H9 (cell line): ENCODE results near the gene SRGAP3. TPM values are rescaled to one million over a fixed set of nuclear protein-coding genes. Genes with fewer than 3 reads are reported as not detected.

ENCODE experiments used
- DNase-seq: peaks from one replicate; pipeline ENCODE4 v3.0.0-alpha.2; 2017
- H2AFZ ChIP-seq: one replicate; pipeline ENCODE4 v1.6.1; 2013; ENCODE audit warnings: mild to moderate bottlenecking, low read length, control low read depth, moderate library complexity
- H2AK5ac ChIP-seq: 2 replicates; pipeline ENCODE4 v1.6.1; 2013; ENCODE audit warnings: low read length, control low read depth, mixed read lengths; ENCODE audit not compliant: insufficient read length
- H2BK120ac ChIP-seq: one replicate; pipeline ENCODE4 v1.6.1; 2013; ENCODE audit warnings: low read depth, mild to moderate bottlenecking, low read length, control low read depth, inconsistent platforms; ENCODE audit not compliant: poor library complexity, severe bottlenecking
- H2BK12ac ChIP-seq: 2 replicates; pipeline ENCODE4 v1.6.1; 2013; ENCODE audit warnings: low read length, control low read depth, mixed read lengths, low read depth; ENCODE audit not compliant: insufficient read length
- H2BK15ac ChIP-seq: 2 replicates; pipeline ENCODE4 v1.6.1; 2013; ENCODE audit warnings: low read depth, low read length, control low read depth
- H2BK20ac ChIP-seq: one replicate; pipeline ENCODE4 v1.6.1; 2013; ENCODE audit warnings: low read depth, mild to moderate bottlenecking, low read length, control low read depth, inconsistent platforms; ENCODE audit not compliant: poor library complexity, severe bottlenecking
- H2BK5ac ChIP-seq: 2 replicates; pipeline ENCODE4 v1.6.1; 2013; ENCODE audit warnings: low read length, control low read depth, mixed read lengths; ENCODE audit not compliant: insufficient read length
- H3K14ac ChIP-seq: 2 replicates; pipeline ENCODE4 v1.6.1; 2013; ENCODE audit warnings: low read length, control low read depth; ENCODE audit not compliant: insufficient read depth
- H3K18ac ChIP-seq: 2 replicates; pipeline ENCODE4 v1.6.1; 2013; ENCODE audit warnings: low read depth, mild to moderate bottlenecking, mixed read lengths, low read length, control low read depth; ENCODE audit not compliant: insufficient read length
- H3K23ac ChIP-seq: 2 replicates; pipeline ENCODE4 v1.6.1; 2013; ENCODE audit warnings: low read length, control low read depth, mixed read lengths, low read depth; ENCODE audit not compliant: insufficient read length
- H3K23me2 ChIP-seq: 2 replicates; pipeline ENCODE4 v1.6.1; 2013; ENCODE audit warnings: low read depth, mild to moderate bottlenecking, mixed read lengths, low read length, control low read depth; ENCODE audit not compliant: insufficient read length, poor library complexity, severe bottlenecking
- H3K27ac ChIP-seq: 2 replicates; pipeline ENCODE4 v1.5.1; 2013; ENCODE audit warnings: low read length, control low read depth, mixed read lengths, low read depth; ENCODE audit not compliant: insufficient read length
- H3K27me3 ChIP-seq: 2 replicates; pipeline ENCODE4 v1.6.1; 2013; ENCODE audit warnings: low read length, control low read depth, inconsistent platforms; ENCODE audit not compliant: insufficient read depth
- H3K4ac ChIP-seq: 2 replicates; pipeline ENCODE4 v1.6.1; 2013; ENCODE audit warnings: low read depth, mild to moderate bottlenecking, control low read depth, inconsistent platforms, low read length, moderate library complexity
- H3K4me1 ChIP-seq: 2 replicates; pipeline ENCODE4 v1.6.1; 2013; ENCODE audit warnings: low read length, control low read depth, inconsistent platforms; ENCODE audit not compliant: insufficient read depth
- H3K4me2 ChIP-seq: 2 replicates; pipeline ENCODE4 v1.6.1; 2013; ENCODE audit warnings: low read length, control low read depth, mixed read lengths; ENCODE audit not compliant: insufficient read length, insufficient read depth
- H3K56ac ChIP-seq: 2 replicates; pipeline ENCODE4 v1.6.1; 2013; ENCODE audit warnings: low read depth, mild to moderate bottlenecking, mixed read lengths, low read length, control low read depth; ENCODE audit not compliant: insufficient read length
- H3K79me1 ChIP-seq: 2 replicates; pipeline ENCODE4 v1.6.1; 2013; ENCODE audit warnings: low read depth, mild to moderate bottlenecking, moderate library complexity, low read length, control low read depth, inconsistent platforms; ENCODE audit not compliant: insufficient read depth, poor library complexity, severe bottlenecking
- H3K79me2 ChIP-seq: 2 replicates; pipeline ENCODE4 v1.6.1; 2013; ENCODE audit warnings: low read length, control low read depth, inconsistent platforms; ENCODE audit not compliant: insufficient read depth
- H3K9ac ChIP-seq: 2 replicates; pipeline ENCODE4 v1.6.1; 2013; ENCODE audit warnings: low read length, control low read depth, mixed read lengths; ENCODE audit not compliant: insufficient read length; ENCODE audit errors: extremely low read depth
- H3K9me3 ChIP-seq: one replicate; pipeline ENCODE4 v1.6.1; 2013; ENCODE audit warnings: low read depth, low read length, inconsistent platforms; ENCODE audit not compliant: control insufficient read depth
- H3T11ph ChIP-seq: one replicate; pipeline ENCODE4 v1.6.1; 2013; ENCODE audit warnings: mild to moderate bottlenecking, low read length, control low read depth, inconsistent platforms
- H4K20me1 ChIP-seq: one replicate; pipeline ENCODE4 v1.6.1; 2013; ENCODE audit not compliant: control insufficient read depth, insufficient read length, insufficient read depth
- H4K5ac ChIP-seq: 2 replicates; pipeline ENCODE4 v1.6.1; 2013; ENCODE audit warnings: low read depth, mild to moderate bottlenecking, mixed read lengths, low read length, control low read depth; ENCODE audit not compliant: insufficient read length
- H4K8ac ChIP-seq: replicated peaks from 2 replicates; pipeline ENCODE4 v1.6.1; 2013; ENCODE audit warnings: low read length, control low read depth, mixed read lengths, low read depth; ENCODE audit not compliant: insufficient read length
- H4K91ac ChIP-seq: 2 replicates; pipeline ENCODE4 v1.6.1; 2013; ENCODE audit warnings: low read depth, mild to moderate bottlenecking, moderate library complexity, mixed read lengths, low read length, control low read depth; ENCODE audit not compliant: insufficient read length
- H3K27ac Mint-ChIP-seq, 3 experiments: 2 replicates in 2 of 3; 3 replicates in 1 of 3; pipeline ENCODE4 v1.8.0; 2020 to 2021; ENCODE audit warnings: mixed read lengths in 3 of 3, mild to moderate bottlenecking in 1 of 3, moderate library complexity in 1 of 3
- H3K27me3 Mint-ChIP-seq: 2 replicates; pipeline ENCODE4 v1.8.0; 2021; ENCODE audit warnings: low read depth, mild to moderate bottlenecking, moderate library complexity, mixed read lengths
- H3K36me3 Mint-ChIP-seq, 3 experiments: 2 replicates in 2 of 3; 3 replicates in 1 of 3; pipeline ENCODE4 v1.8.0; 2020 to 2021; ENCODE audit warnings: low read depth in 3 of 3, mixed read lengths in 3 of 3; ENCODE audit not compliant: insufficient read depth in 1 of 3
- H3K4me1 Mint-ChIP-seq, 2 experiments: 2 replicates each; pipeline ENCODE4 v1.8.0; 2020; ENCODE audit warnings: mixed read lengths in 2 of 2
- H3K4me3 Mint-ChIP-seq, 2 experiments: 2 replicates in 1 of 2; 3 replicates in 1 of 2; pipeline ENCODE4 v1.8.0; 2020 to 2021; ENCODE audit warnings: mild to moderate bottlenecking in 2 of 2, mixed read lengths in 2 of 2, moderate library complexity in 1 of 2
- H3K9me3 Mint-ChIP-seq, 2 experiments: 2 replicates in 1 of 2; 3 replicates in 1 of 2; pipeline ENCODE4 v1.8.0; 2020; ENCODE audit warnings: mild to moderate bottlenecking in 2 of 2, mixed read lengths in 2 of 2, moderate library complexity in 1 of 2
- CTCF ChIP-seq: fragments of 200-600 bp; sonication (generic); conservative IDR thresholded peaks from 3 replicates; pipeline ENCODE4 v1.8.0; 2021; ENCODE audit warnings: antibody characterized with exemption, mild to moderate bottlenecking
- WGBS: extraction: QIAGEN DNeasy Blood & Tissue Kit; methylation state at CpG from one replicate; pipeline ENCODE4 v1.1.7; 2013; ENCODE audit warnings: missing lambda C conversion rate, low lambda C conversion rate, mixed read lengths; ENCODE audit not compliant: insufficient read length; ENCODE audit errors: extremely low coverage; 5-methylcytosine and 5-hydroxymethylcytosine counted together
- total RNA-seq: library from RNA; stranded (reverse); gene quantifications from 2 replicates; pipeline ENCODE4 v1.2.1, GENCODE V29; 2021

Gene SRGAP3
- total RNA-seq, 1 experiment from 2014 or later = 3.4 TPM

- H2BK20ac ChIP-seq = no peak overlapping the region
- no peaks in the 10 kb centered on the region for H3K79me2 ChIP-seq
- H3K56ac ChIP-seq = no peak overlapping the region
- H2BK12ac ChIP-seq = no peak overlapping the region
- no peak overlapping the region for H2BK15ac ChIP-seq
- H3K4me2 ChIP-seq = no peak overlapping the region
- no peak for DNase-seq
- H3K79me1 ChIP-seq = no peaks in the 10 kb centered on the region
- no peak overlapping the region for H3K9ac ChIP-seq
- no peak overlapping the region for H4K91ac ChIP-seq
- H2AK5ac ChIP-seq = no peak overlapping the region
- H3K23me2 ChIP-seq = no peaks in the 10 kb centered on the region
- no peak overlapping the region for H3K18ac ChIP-seq
- TF ChIP-seq CTCF = no peak
- no CpG with 5 or more reads among the region's 9 CpGs for WGBS
- Mint-ChIP-seq H3K9me3 (no peaks in the 10 kb centered on the region), H3K27me3 (no peaks in the 10 kb centered on the region; the same call in 1 of the 2 replicates), H3K27ac (no peak overlapping the region), H3K4me1 (peaks cover 7 to 9% of the 10 kb centered on the region in 2 experiments), H3K36me3 (no peaks in the 10 kb centered on the region), H3K4me3 (no peak overlapping the region)
- no peak overlapping the region for H2AFZ ChIP-seq
- H3K27ac ChIP-seq = no peak overlapping the region
- H2BK120ac ChIP-seq = no peak overlapping the region
- no peak overlapping the region for H2BK5ac ChIP-seq
- no peak overlapping the region for H4K5ac ChIP-seq
- H3K4me1 ChIP-seq = no peaks in the 10 kb centered on the region
- H3K4ac ChIP-seq = no peak overlapping the region
- no peaks in the 10 kb centered on the region for H3K27me3 ChIP-seq
- H4K8ac ChIP-seq = no peak overlapping the region
- no peaks in the 10 kb centered on the region for H3K9me3 ChIP-seq
- H3K23ac ChIP-seq = no peak overlapping the region
- no peak overlapping the region for H3K14ac ChIP-seq
- H3T11ph ChIP-seq = no peak overlapping the region
- no peaks in the 10 kb centered on the region for H4K20me1 ChIP-seq
Measured at GRCh38 chr3:9036404-9037131, 212.9 kb downstream of the SRGAP3 start.
